Measurements from ENCODE around the gene HDGFL2. TPM values are rescaled to one million over a fixed set of nuclear protein-coding genes. Genes with fewer than 3 reads are reported as not detected.
A peak's percentile ranks its signal among the peaks of the same experiment; 100 is the strongest.

Gene HDGFL2
- total and polyA plus RNA-seq, 2 of the 8 experiments (the other 6 are each of a cell fraction or from before 2014, with no cell fraction given) = 31.1 to 106 TPM

DNA sequence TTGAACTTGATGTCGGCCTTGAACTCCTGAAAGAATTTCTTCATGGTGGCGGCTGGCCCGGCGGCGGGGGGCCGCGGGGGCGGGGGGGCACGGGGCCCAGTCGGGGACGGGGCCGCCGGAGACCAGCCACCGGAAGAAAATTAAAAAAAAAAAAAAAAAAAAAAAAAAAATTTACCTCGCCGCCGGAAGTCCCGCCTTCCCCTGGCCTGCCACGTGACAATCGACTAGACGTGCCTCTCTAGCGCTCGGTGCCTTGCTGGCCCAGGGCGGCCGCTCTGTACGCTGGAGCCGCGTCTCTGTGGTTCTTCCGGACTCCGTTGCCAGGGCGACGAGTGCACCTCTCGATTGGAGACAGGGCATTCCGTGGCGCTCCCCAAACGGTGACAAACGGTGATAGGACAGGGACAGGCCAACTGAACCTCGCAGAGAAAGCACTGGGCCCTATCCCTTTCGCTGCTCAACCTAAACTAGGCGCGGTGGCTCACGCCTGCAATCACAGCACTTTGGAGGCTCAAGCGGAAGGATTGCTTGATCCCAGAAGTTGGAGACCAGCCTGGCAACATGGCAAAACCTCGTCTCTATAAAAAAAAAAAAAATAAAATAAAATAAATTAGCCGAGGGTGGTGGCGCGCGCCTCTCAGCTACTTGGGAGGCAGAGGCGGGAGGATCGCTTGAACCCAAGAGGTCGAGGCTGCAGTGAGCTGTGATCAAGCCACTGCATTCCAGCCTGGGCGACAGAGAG is 14.3 kb upstream of the HDGFL2 start, which contains the start of gene UBXN6 (continued):
- TF ChIP-seq SIX5 (IDR thresholded peaks at IDR 0.05; ENCODE audit: low read depth, low read length) = peak; percentile 28; the same call in 1 of the 2 replicates
- peak; percentile 39; the same call in 1 of the 2 replicates for TF ChIP-seq SP1 (IDR thresholded peaks at IDR 0.05; ENCODE audit: low read depth, low read length)
- TF ChIP-seq SIN3A (conservative IDR thresholded peaks at IDR 0.05 in 1 of 2, IDR thresholded peaks at IDR 0.05 in 1 of 2; ENCODE audit: low read depth in 1 of 2, low read length in 2 of 2) = peak; percentile 85 to 98; a peak in 3 of 4 replicates
- peak; percentile 69; the same call in 1 of the 2 replicates for TF ChIP-seq TBP (IDR thresholded peaks at IDR 0.05; ENCODE audit: low read depth, low read length)
- TF ChIP-seq JUN (IDR thresholded peaks at IDR 0.05; ENCODE audit: low read depth, low read length) = no peak
- TF ChIP-seq SP2 (IDR thresholded peaks at IDR 0.05; ENCODE audit: low read length) = peak; percentile 98
- peak; percentile 43; the same call in 1 of the 2 replicates for TF ChIP-seq POLR2AphosphoS5 (IDR thresholded peaks at IDR 0.05; ENCODE audit: low read depth, low read length)
- TF ChIP-seq, protein P1, sequence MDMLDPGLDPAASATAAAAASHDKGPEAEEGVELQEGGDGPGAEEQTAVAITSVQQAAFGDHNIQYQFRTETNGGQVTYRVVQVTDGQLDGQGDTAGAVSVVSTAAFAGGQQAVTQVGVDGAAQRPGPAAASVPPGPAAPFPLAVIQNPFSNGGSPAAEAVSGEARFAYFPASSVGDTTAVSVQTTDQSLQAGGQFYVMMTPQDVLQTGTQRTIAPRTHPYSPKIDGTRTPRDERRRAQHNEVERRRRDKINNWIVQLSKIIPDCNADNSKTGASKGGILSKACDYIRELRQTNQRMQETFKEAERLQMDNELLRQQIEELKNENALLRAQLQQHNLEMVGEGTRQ (IDR thresholded peaks at IDR 0.05; ENCODE audit: low read length) = peak; percentile 87
- TF ChIP-seq GTF2F1 (IDR thresholded peaks at IDR 0.05; ENCODE audit: borderline replicate concordance, low read depth, low read length) = no peak
- TF ChIP-seq CHD2 (IDR thresholded peaks at IDR 0.05; ENCODE audit: low read length) = 0 out of 2 replicates have a peak, but pooled peaks have one; percentile 44
